ENCODE data around the gene GGT5. TPM values are rescaled to one million over a fixed set of nuclear protein-coding genes. Genes with fewer than 3 reads are reported as not detected.
"Not testable (repeated sequence)": the region's sequence is repeated elsewhere in the genome, so short reads cannot be mapped to it uniquely, and the experiment has no call there.

Gene GGT5
- total RNA-seq, 1 donor from 2014 or later: 2.1 TPM

GRCh38 chr22:24208012-24208749 is 36.7 kb downstream of the GGT5 start:
- Histone ChIP-seq H3K4me3 (ENCODE audit: low read length in 3 of 3) (no peak overlapping the region), H3K27me3 (ENCODE audit: control insufficient read depth in 3 of 3, insufficient read depth in 3 of 3, low read length in 3 of 3) (no peaks in the 10 kb centered on the region), H3K27ac (ENCODE audit: low read depth, low read length) (peak overlapping the region; percentile 69), H3K36me3 (ENCODE audit: control insufficient read depth in 3 of 3, insufficient read depth in 3 of 3, low read length in 3 of 3) (no peaks in the 10 kb centered on the region), H3K9me3 (ENCODE audit: control insufficient read depth in 3 of 3, low read length in 3 of 3) (no peaks in the 10 kb centered on the region), H3K9ac (ENCODE audit: low read depth in 1 of 3, low read length in 3 of 3) (no peak overlapping the region), H3K4me1 (ENCODE audit: control insufficient read depth in 3 of 3, insufficient read depth in 3 of 3, low read length in 3 of 3) (peaks cover 3 to 18% (median 4%) of the 10 kb centered on the region in 3 donors)

GRCh38 chr22:24207264-24208011 is 37.4 kb downstream of the GGT5 start:
- H3K9ac ChIP-seq (ENCODE audit: low read depth in 1 of 3, low read length in 3 of 3): no peak overlapping the region
- no peaks in the 10 kb centered on the region for H3K27me3 ChIP-seq (ENCODE audit: control insufficient read depth in 3 of 3, insufficient read depth in 3 of 3, low read length in 3 of 3)
- H3K4me3 ChIP-seq (ENCODE audit: low read length in 3 of 3): no peak overlapping the region
- H3K36me3 ChIP-seq (ENCODE audit: control insufficient read depth in 3 of 3, insufficient read depth in 3 of 3, low read length in 3 of 3): no peaks in the 10 kb centered on the region
- H3K4me1 ChIP-seq (ENCODE audit: control insufficient read depth in 3 of 3, insufficient read depth in 3 of 3, low read length in 3 of 3): peaks cover 3 to 18% (median 4%) of the 10 kb centered on the region in 3 donors
- no peaks in the 10 kb centered on the region for H3K9me3 ChIP-seq (ENCODE audit: control insufficient read depth in 3 of 3, low read length in 3 of 3)
- H3K27ac ChIP-seq (ENCODE audit: low read depth, low read length): peak overlapping the region; percentile 69

GRCh38 chr22:24206460-24207263 is 38.2 kb downstream of the GGT5 start:
- peaks cover 3 to 18% (median 4%) of the 10 kb centered on the region in 3 donors for H3K4me1 ChIP-seq (ENCODE audit: control insufficient read depth in 3 of 3, insufficient read depth in 3 of 3, low read length in 3 of 3)
- not testable (repeated sequence) for H3K9ac ChIP-seq (ENCODE audit: low read depth in 1 of 3, low read length in 3 of 3); H3K36me3 ChIP-seq (ENCODE audit: control insufficient read depth in 3 of 3, insufficient read depth in 3 of 3, low read length in 3 of 3); H3K4me3 ChIP-seq (ENCODE audit: low read length in 3 of 3); H3K27ac ChIP-seq (ENCODE audit: low read depth, low read length); H3K9me3 ChIP-seq (ENCODE audit: control insufficient read depth in 3 of 3, low read length in 3 of 3); H3K27me3 ChIP-seq (ENCODE audit: control insufficient read depth in 3 of 3, insufficient read depth in 3 of 3, low read length in 3 of 3)

GRCh38 chr22:24205438-24206195 is 39.3 kb downstream of the GGT5 start:
- Histone ChIP-seq H3K4me1 (ENCODE audit: control insufficient read depth in 3 of 3, insufficient read depth in 3 of 3, low read length in 3 of 3) (peaks cover 3 to 18% (median 4%) of the 10 kb centered on the region in 3 donors), H3K27ac (ENCODE audit: low read depth, low read length) (no peak overlapping the region), H3K27me3 (ENCODE audit: control insufficient read depth in 3 of 3, insufficient read depth in 3 of 3, low read length in 3 of 3) (no peaks in the 10 kb centered on the region), H3K9ac (ENCODE audit: low read depth in 1 of 3, low read length in 3 of 3) (no peak overlapping the region), H3K4me3 (ENCODE audit: low read length in 3 of 3) (no peak overlapping the region), H3K36me3 (ENCODE audit: control insufficient read depth in 3 of 3, insufficient read depth in 3 of 3, low read length in 3 of 3) (no peaks in the 10 kb centered on the region), H3K9me3 (ENCODE audit: control insufficient read depth in 3 of 3, low read length in 3 of 3) (no peaks in the 10 kb centered on the region)

- H3K9ac ChIP-seq (ENCODE audit: low read depth in 1 of 3, low read length in 3 of 3); H3K27ac ChIP-seq (ENCODE audit: low read depth, low read length); H3K36me3 ChIP-seq (ENCODE audit: control insufficient read depth in 3 of 3, insufficient read depth in 3 of 3, low read length in 3 of 3); H3K4me3 ChIP-seq (ENCODE audit: low read length in 3 of 3); H3K9me3 ChIP-seq (ENCODE audit: control insufficient read depth in 3 of 3, low read length in 3 of 3); H3K27me3 ChIP-seq (ENCODE audit: control insufficient read depth in 3 of 3, insufficient read depth in 3 of 3, low read length in 3 of 3): not testable (repeated sequence)
- H3K4me1 ChIP-seq (ENCODE audit: control insufficient read depth in 3 of 3, insufficient read depth in 3 of 3, low read length in 3 of 3): peaks cover 3 to 18% (median 4%) of the 10 kb centered on the region in 3 donors
Observed at GRCh38 chr22:24203856-24204255, 41.0 kb downstream of the GGT5 start.

- Histone ChIP-seq H3K4me1 (ENCODE audit: control insufficient read depth in 3 of 3, insufficient read depth in 3 of 3, low read length in 3 of 3) (peaks cover 2 to 11% (median 4%) of the 10 kb centered on the region in 3 donors), H3K27me3 (ENCODE audit: control insufficient read depth in 3 of 3, insufficient read depth in 3 of 3, low read length in 3 of 3) (no peaks in the 10 kb centered on the region), H3K9me3 (ENCODE audit: control insufficient read depth in 3 of 3, low read length in 3 of 3) (no peaks in the 10 kb centered on the region), H3K4me3 (ENCODE audit: low read length in 3 of 3) (no peak overlapping the region), H3K9ac (ENCODE audit: low read depth in 1 of 3, low read length in 3 of 3) (no peak overlapping the region), H3K36me3 (ENCODE audit: control insufficient read depth in 3 of 3, insufficient read depth in 3 of 3, low read length in 3 of 3) (no peaks in the 10 kb centered on the region), H3K27ac (ENCODE audit: low read depth, low read length) (no peak overlapping the region)
Observed at GRCh38 chr22:24201681-24202614, 42.9 kb downstream of the GGT5 start.

GRCh38 chr22:24200619-24201212 is 44.2 kb downstream of the GGT5 start:
- no peak overlapping the region for H3K4me3 ChIP-seq (ENCODE audit: low read length in 3 of 3)
- no peak overlapping the region for H3K9ac ChIP-seq (ENCODE audit: low read depth in 1 of 3, low read length in 3 of 3)
- no peaks in the 10 kb centered on the region for H3K36me3 ChIP-seq (ENCODE audit: control insufficient read depth in 3 of 3, insufficient read depth in 3 of 3, low read length in 3 of 3)
- peaks cover 0 to 7% (median 4%) of the 10 kb centered on the region in 3 donors for H3K4me1 ChIP-seq (ENCODE audit: control insufficient read depth in 3 of 3, insufficient read depth in 3 of 3, low read length in 3 of 3)
- H3K27me3 ChIP-seq (ENCODE audit: control insufficient read depth in 3 of 3, insufficient read depth in 3 of 3, low read length in 3 of 3): no peaks in the 10 kb centered on the region
- H3K27ac ChIP-seq (ENCODE audit: low read depth, low read length): no peak overlapping the region
- H3K9me3 ChIP-seq (ENCODE audit: control insufficient read depth in 3 of 3, low read length in 3 of 3): no peaks in the 10 kb centered on the region

- H3K27ac ChIP-seq (ENCODE audit: low read depth, low read length): no peak overlapping the region
- H3K9ac ChIP-seq (ENCODE audit: low read depth in 1 of 3, low read length in 3 of 3): no peak overlapping the region
- peaks cover 0 to 4% (median 3%) of the 10 kb centered on the region in 3 donors for H3K4me1 ChIP-seq (ENCODE audit: control insufficient read depth in 3 of 3, insufficient read depth in 3 of 3, low read length in 3 of 3)
Observed at GRCh38 chr22:24198682-24199052, 46.2 kb downstream of the GGT5 start.

More at GRCh38 chr22:24198682-24199052, 46.2 kb downstream of the GGT5 start:
- Histone ChIP-seq H3K36me3 (ENCODE audit: control insufficient read depth in 3 of 3, insufficient read depth in 3 of 3, low read length in 3 of 3) (no peaks in the 10 kb centered on the region), H3K27me3 (ENCODE audit: control insufficient read depth in 3 of 3, insufficient read depth in 3 of 3, low read length in 3 of 3) (no peaks in the 10 kb centered on the region), H3K4me3 (ENCODE audit: low read length in 3 of 3) (no peak overlapping the region), H3K9me3 (ENCODE audit: control insufficient read depth in 3 of 3, low read length in 3 of 3) (no peaks in the 10 kb centered on the region)
